T-helper 2 cell treated with Interferon-gamma antibody and Interleukin-4, amounts not matched to agents 5 μg/mL and 100 μg/mL, for 36 hours (primary cell): ENCODE measurements around the gene LTO1.

Experiments used
- DNase-seq: peaks from one replicate; pipeline ENCODE4 v3.0.0; 2021; ENCODE audit warnings: low spot score
- H3K27ac Mint-ChIP-seq: one replicate; pipeline ENCODE4 v1.8.0; 2021; ENCODE audit warnings: mild to moderate bottlenecking, mixed read lengths
- H3K27me3 Mint-ChIP-seq: one replicate; pipeline ENCODE4 v1.8.0; 2021; ENCODE audit warnings: low read depth, mixed read lengths
- H3K36me3 Mint-ChIP-seq: one replicate; pipeline ENCODE4 v1.8.0; 2021; ENCODE audit warnings: low read depth, mixed read lengths
- H3K4me1 Mint-ChIP-seq: one replicate; pipeline ENCODE4 v1.8.0; 2021; ENCODE audit warnings: low read depth, mixed read lengths
- H3K4me3 Mint-ChIP-seq: one replicate; pipeline ENCODE4 v1.8.0; 2022; ENCODE audit warnings: mild to moderate bottlenecking, moderate library complexity, mixed read lengths
- H3K9me3 Mint-ChIP-seq: one replicate; pipeline ENCODE4 v1.8.0; 2021; ENCODE audit warnings: mixed read lengths

LTO1 gene

DNA sequence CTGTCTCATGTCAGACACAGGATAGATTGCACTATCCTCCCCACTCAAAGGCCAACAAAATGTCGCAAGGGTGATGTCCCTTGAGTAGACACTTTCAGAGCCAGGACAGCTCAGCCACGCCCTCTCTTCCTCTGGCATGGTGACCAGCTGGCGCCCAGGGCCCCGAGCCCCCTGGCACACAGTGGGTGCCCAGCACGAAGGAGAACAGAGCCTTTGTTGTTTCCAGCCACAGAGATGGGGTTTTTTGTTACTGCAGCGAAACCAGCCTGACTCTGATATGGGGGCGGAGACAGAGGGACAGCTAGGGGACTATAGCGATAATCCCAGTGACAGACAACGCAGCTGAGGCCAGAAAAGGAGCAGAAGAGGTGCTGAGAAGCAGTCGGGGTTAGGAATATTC, 57.5 kb downstream of the LTO1 start:
- Mint-ChIP-seq H3K27ac (no peak overlapping the region), H3K4me1 (no peaks in the 10 kb centered on the region), H3K4me3 (no peak overlapping the region), H3K27me3 (no peaks in the 10 kb centered on the region), H3K36me3 (no peaks in the 10 kb centered on the region), H3K9me3 (no peaks in the 10 kb centered on the region)
- no peak for DNase-seq

DNA sequence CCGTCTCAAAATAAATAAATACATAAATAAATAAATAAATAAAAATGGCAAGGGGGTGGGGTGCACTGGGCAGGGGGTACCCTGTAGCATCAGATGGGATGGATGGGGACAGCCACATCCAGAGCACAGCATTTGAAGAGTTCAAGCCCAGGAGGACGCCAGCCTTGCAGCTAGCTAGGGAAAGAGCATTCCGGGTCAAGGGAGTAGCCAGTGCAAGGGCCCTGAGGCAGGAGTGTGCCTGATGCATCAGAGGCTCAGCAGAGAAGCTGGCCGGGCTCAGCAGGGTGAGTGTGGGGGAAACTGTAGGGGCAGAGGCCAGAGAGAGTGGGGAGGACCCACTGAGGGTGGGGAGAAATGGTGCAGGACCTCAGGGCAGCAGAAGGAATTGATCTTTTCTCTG, 57.9 kb downstream of the LTO1 start:
- H3K36me3 Mint-ChIP-seq, result no peaks in the 10 kb centered on the region
- H3K27ac Mint-ChIP-seq, result no peak overlapping the region
- H3K27me3 Mint-ChIP-seq, result no peaks in the 10 kb centered on the region
- no peak for DNase-seq
- H3K4me3 Mint-ChIP-seq, result no peak overlapping the region
- no peaks in the 10 kb centered on the region for H3K9me3 Mint-ChIP-seq
- H3K4me1 Mint-ChIP-seq, result no peaks in the 10 kb centered on the region
